HEK293 (cell line): ENCODE measurements around the gene STK35.

Experiments used
- CTCF ChIA-PET: fragments of 350-600 bp; formaldehyde crosslinking; extraction: SDS; loops from one replicate; lab custom pipeline; 2021; ENCODE audit warnings: antibody characterized with exemption; lab: Yijun Ruan, JAX
- POLR2A ChIA-PET: fragments of 300-600 bp; formaldehyde crosslinking; extraction: SDS; loops from one replicate; lab custom pipeline; 2020; ENCODE audit warnings: antibody characterized with exemption, inconsistent platforms; lab: Yijun Ruan, JAX
- H3K27ac ChIP-seq: fragments of 200-500 bp; sonication (Bioruptor generic); 2 replicates; pipeline ENCODE4 v1.5.1; 2014; ENCODE audit warnings: low read depth, low read length, control low read depth, inconsistent platforms; ENCODE audit errors: extremely low read depth
- H3K36me3 ChIP-seq, 2 experiments: fragments of 200-500 bp in 1 of 2; sonication (Bioruptor generic) in 1 of 2; 1 replicate in 1 of 2; 2 replicates in 1 of 2; pipeline ENCODE4 v1.5.1; 2014 to 2017; ENCODE audit warnings: inconsistent platforms in 2 of 2, low read length in 2 of 2; ENCODE audit not compliant: control insufficient read depth in 2 of 2, insufficient read depth in 1 of 2
- H3K4me1 ChIP-seq: fragments of 200-500 bp; sonication (Bioruptor generic); 2 replicates; pipeline ENCODE4 v1.5.1; 2014; ENCODE audit warnings: mild to moderate bottlenecking, low read length, inconsistent platforms; ENCODE audit not compliant: control insufficient read depth, insufficient read depth
- H3K4me3 ChIP-seq: 2 replicates; pipeline ENCODE4 v1.5.1; 2011; ENCODE audit warnings: low read depth, mild to moderate bottlenecking, control low read depth, low read length, moderate library complexity
- H3K9me3 ChIP-seq: fragments of 200-500 bp; sonication (Bioruptor generic); 2 replicates; pipeline ENCODE4 v1.5.1; 2014; ENCODE audit warnings: low read depth, low read length, inconsistent platforms; ENCODE audit not compliant: control insufficient read depth, insufficient read depth
- CTCF ChIP-seq: fragments of 450-650 bp; formaldehyde crosslinking; IDR thresholded peaks from 2 replicates; pipeline ENCODE4 v1.5.1; 2016; ENCODE audit warnings: missing biosample characterization, missing genetic modification characterization
- SP3 ChIP-seq: fragments of 450-650 bp; formaldehyde crosslinking; IDR thresholded peaks from 2 replicates; pipeline ENCODE4 v1.5.1; 2016; ENCODE audit warnings: missing biosample characterization, missing genetic modification characterization
- ZBTB11 ChIP-seq: fragments of 450-650 bp; formaldehyde crosslinking; conservative IDR thresholded peaks from 2 replicates; pipeline ENCODE4 v1.5.1; 2016; ENCODE audit warnings: low read depth, missing biosample characterization, missing genetic modification characterization
- ZBTB17 ChIP-seq: fragments of 450-650 bp; formaldehyde crosslinking; IDR thresholded peaks from 2 replicates; pipeline ENCODE4 v1.5.1; 2016; ENCODE audit warnings: missing biosample characterization, missing genetic modification characterization
- ZBTB20 ChIP-seq: fragments of 450-650 bp; formaldehyde crosslinking; IDR thresholded peaks from 2 replicates; pipeline ENCODE4 v1.5.1; 2016; ENCODE audit warnings: missing biosample characterization, missing genetic modification characterization
- ZNF174 ChIP-seq: fragments of 450-650 bp; formaldehyde crosslinking; IDR thresholded peaks from 2 replicates; pipeline ENCODE4 v1.5.0; 2017; ENCODE audit warnings: missing biosample characterization, mild to moderate bottlenecking, missing genetic modification characterization
- ZNF18 ChIP-seq: fragments of 450-650 bp; formaldehyde crosslinking; IDR thresholded peaks from 2 replicates; pipeline ENCODE4 v1.5.1; 2016; ENCODE audit warnings: missing biosample characterization, missing genetic modification characterization
- ZNF202 ChIP-seq: fragments of 450-650 bp; formaldehyde crosslinking; IDR thresholded peaks from 2 replicates; pipeline ENCODE4 v1.5.1; 2016; ENCODE audit warnings: missing biosample characterization, missing genetic modification characterization, borderline replicate concordance
- ZNF391 ChIP-seq: fragments of 450-650 bp; formaldehyde crosslinking; IDR thresholded peaks from 2 replicates; pipeline ENCODE4 v1.5.1; 2016; ENCODE audit warnings: low read depth, missing biosample characterization, missing genetic modification characterization, borderline replicate concordance
- ZNF423 ChIP-seq: fragments of 450-650 bp; formaldehyde crosslinking; IDR thresholded peaks from 2 replicates; pipeline ENCODE4 v1.5.1; 2016; ENCODE audit warnings: missing biosample characterization, missing genetic modification characterization
- ZNF473 ChIP-seq: fragments of 450-650 bp; formaldehyde crosslinking; IDR thresholded peaks from 2 replicates; pipeline ENCODE4 v1.5.1; 2017; ENCODE audit warnings: missing biosample characterization, missing genetic modification characterization
- ZNF521 ChIP-seq: fragments of 450-650 bp; formaldehyde crosslinking; IDR thresholded peaks from 2 replicates; pipeline ENCODE4 v1.5.1; 2017; ENCODE audit warnings: missing biosample characterization, mild to moderate bottlenecking, missing genetic modification characterization
- ZNF610 ChIP-seq: fragments of 450-650 bp; formaldehyde crosslinking; IDR thresholded peaks from 2 replicates; pipeline ENCODE4 v1.5.1; 2016; ENCODE audit warnings: missing biosample characterization, missing genetic modification characterization, borderline replicate concordance
- ZNF623 ChIP-seq: fragments of 450-650 bp; formaldehyde crosslinking; IDR thresholded peaks from 2 replicates; pipeline ENCODE4 v1.5.1; 2016; ENCODE audit warnings: missing biosample characterization, missing genetic modification characterization
- ZNF692 ChIP-seq: fragments of 450-650 bp; formaldehyde crosslinking; IDR thresholded peaks from 2 replicates; pipeline ENCODE4 v1.5.1; 2016; ENCODE audit warnings: missing biosample characterization, missing genetic modification characterization
- ZNF701 ChIP-seq: fragments of 450-650 bp; formaldehyde crosslinking; IDR thresholded peaks from 2 replicates; pipeline ENCODE4 v1.5.1; 2016; ENCODE audit warnings: missing biosample characterization, missing genetic modification characterization

STK35 gene

GRCh38 chr20:2168946-2169345, 67.3 kb downstream of the STK35 start:
- no peaks in the 10 kb centered on the region for H3K36me3 ChIP-seq
- no peaks in the 10 kb centered on the region for H3K9me3 ChIP-seq
- no peaks in the 10 kb centered on the region for H3K4me1 ChIP-seq
- H3K4me3 ChIP-seq: no peak overlapping the region
- POLR2A ChIA-PET: no interaction called here
- no peak overlapping the region for H3K27ac ChIP-seq
- TF ChIP-seq CTCF: no peak
- TF ChIP-seq ZNF521 (tag by site-specific recombination): no peak
- no peak for TF ChIP-seq ZNF701 (tag by site-specific recombination)
- TF ChIP-seq ZNF174 (tag by site-specific recombination): no peak
- TF ChIP-seq ZNF202 (tag by site-specific recombination): no peak
- TF ChIP-seq ZBTB20 (tag by site-specific recombination): no peak
- TF ChIP-seq ZBTB11 (tag by site-specific recombination): no peak
- no peak for TF ChIP-seq ZNF423 (tag by site-specific recombination)
- CTCF ChIA-PET: interaction anchor here (0.6 to 1.3 kb wide), 3 partner anchors 39 to 207 kb away, joined by 3 to 4 read pairs (median 3); no protein-coding TSS in a partner anchor

GRCh38 chr20:2169456-2170088, 67.9 kb downstream of the STK35 start:
- no peaks in the 10 kb centered on the region for H3K36me3 ChIP-seq
- no peaks in the 10 kb centered on the region for H3K4me1 ChIP-seq
- TF ChIP-seq ZNF18 (tag by site-specific recombination): no peak
- no peak for TF ChIP-seq ZNF473 (tag by site-specific recombination)
- no peak for TF ChIP-seq SP3 (tag by site-specific recombination)
- TF ChIP-seq ZNF610 (tag by site-specific recombination): no peak
- no peak for TF ChIP-seq ZNF623 (tag by site-specific recombination)
- no peak for TF ChIP-seq ZNF391
- POLR2A ChIA-PET: interaction anchor here (0.8 kb wide), 1 partner anchor 67 kb away, joined by 3 read pairs; no protein-coding TSS in a partner anchor
- no peak overlapping the region for H3K4me3 ChIP-seq
- no peaks in the 10 kb centered on the region for H3K9me3 ChIP-seq
- no peak overlapping the region for H3K27ac ChIP-seq
- CTCF ChIA-PET: interaction anchor here (0.6 to 1.9 kb wide), 4 partner anchors 14 to 208 kb away, joined by 3 to 4 read pairs (median 3); no protein-coding TSS in a partner anchor

- Histone ChIP-seq H3K9me3 (no peaks in the 10 kb centered on the region), H3K4me1 (no peaks in the 10 kb centered on the region), H3K27ac (no peak overlapping the region), H3K4me3 (no peak overlapping the region), H3K36me3 (no peaks in the 10 kb centered on the region)
- TF ChIP-seq ZBTB17 (no peak), ZNF692 (tag by site-specific recombination) (no peak)
- ChIA-PET CTCF (interaction anchor here (0.6 to 6.0 kb wide), 5 partner anchors 13 to 523 kb away, joined by 3 to 80 read pairs (median 3); no protein-coding TSS in a partner anchor), POLR2A (interaction anchor here (0.8 kb wide), 1 partner anchor 68 kb away, joined by 3 read pairs; no protein-coding TSS in a partner anchor)
Measured at GRCh38 chr20:2170404-2170803, 68.8 kb downstream of the STK35 start.
